LNCAP (cell line): ENCODE results near the gene GTF2H4.

ENCODE experiments used
- TF ChIP-seq, protein P1 (sequence below): fragments of 450-650 bp; IDR thresholded peaks from 2 replicates; pipeline ENCODE4 v1.5.1; 2017; ENCODE audit warnings: mild to moderate bottlenecking

GTF2H4 gene

DNA sequence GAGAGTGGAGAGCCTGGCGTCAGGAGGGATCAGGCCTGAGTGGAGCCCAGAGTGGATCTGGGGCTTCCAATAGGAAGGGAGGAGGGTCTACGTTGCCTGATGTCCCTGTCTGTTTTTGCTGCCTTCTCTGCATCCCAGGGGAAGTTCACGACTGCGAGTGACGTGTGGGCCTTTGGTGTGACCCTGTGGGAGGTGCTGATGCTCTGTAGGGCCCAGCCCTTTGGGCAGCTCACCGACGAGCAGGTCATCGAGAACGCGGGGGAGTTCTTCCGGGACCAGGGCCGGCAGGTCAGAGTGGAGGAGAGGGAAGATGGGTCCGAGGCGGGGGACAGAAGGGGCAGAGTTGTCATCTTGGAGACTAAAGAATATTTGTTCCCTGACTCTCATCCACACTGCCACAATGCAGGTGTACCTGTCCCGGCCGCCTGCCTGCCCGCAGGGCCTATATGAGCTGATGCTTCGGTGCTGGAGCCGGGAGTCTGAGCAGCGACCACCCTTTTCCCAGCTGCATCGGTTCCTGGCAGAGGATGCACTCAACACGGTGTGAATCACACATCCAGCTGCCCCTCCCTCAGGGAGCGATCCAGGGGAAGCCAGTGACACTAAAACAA is 9.2 kb upstream of the GTF2H4 start:
- TF ChIP-seq, protein P1, sequence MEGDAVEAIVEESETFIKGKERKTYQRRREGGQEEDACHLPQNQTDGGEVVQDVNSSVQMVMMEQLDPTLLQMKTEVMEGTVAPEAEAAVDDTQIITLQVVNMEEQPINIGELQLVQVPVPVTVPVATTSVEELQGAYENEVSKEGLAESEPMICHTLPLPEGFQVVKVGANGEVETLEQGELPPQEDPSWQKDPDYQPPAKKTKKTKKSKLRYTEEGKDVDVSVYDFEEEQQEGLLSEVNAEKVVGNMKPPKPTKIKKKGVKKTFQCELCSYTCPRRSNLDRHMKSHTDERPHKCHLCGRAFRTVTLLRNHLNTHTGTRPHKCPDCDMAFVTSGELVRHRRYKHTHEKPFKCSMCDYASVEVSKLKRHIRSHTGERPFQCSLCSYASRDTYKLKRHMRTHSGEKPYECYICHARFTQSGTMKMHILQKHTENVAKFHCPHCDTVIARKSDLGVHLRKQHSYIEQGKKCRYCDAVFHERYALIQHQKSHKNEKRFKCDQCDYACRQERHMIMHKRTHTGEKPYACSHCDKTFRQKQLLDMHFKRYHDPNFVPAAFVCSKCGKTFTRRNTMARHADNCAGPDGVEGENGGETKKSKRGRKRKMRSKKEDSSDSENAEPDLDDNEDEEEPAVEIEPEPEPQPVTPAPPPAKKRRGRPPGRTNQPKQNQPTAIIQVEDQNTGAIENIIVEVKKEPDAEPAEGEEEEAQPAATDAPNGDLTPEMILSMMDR, result no peak

DNA sequence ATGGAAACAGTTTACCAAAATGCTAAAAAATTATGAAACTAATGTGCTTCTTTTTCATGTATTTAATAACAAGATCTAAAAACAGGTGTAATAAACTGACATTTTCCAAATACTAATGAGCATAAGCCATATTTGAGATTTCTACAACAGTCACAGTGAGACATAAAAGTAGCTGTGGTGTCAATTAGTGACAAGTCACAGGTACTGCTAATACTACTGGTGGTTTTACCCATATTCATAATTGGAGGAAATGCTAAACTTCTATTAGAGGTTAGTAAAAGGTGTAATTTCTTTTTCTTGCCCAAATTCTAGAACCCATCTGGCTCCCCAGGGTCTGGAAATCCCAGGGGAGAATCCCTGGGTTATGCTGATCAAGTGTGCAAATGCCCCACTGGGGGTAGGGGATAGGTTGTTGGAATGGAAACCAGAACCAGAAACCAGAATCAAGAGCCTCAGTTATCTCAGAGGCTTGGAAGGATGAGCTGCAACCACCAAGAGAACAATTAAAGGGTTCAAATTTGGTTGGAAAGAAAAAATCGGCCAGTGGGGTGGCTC is 7.1 kb upstream of the GTF2H4 start:
- TF ChIP-seq, protein P1, result no peak

DNA sequence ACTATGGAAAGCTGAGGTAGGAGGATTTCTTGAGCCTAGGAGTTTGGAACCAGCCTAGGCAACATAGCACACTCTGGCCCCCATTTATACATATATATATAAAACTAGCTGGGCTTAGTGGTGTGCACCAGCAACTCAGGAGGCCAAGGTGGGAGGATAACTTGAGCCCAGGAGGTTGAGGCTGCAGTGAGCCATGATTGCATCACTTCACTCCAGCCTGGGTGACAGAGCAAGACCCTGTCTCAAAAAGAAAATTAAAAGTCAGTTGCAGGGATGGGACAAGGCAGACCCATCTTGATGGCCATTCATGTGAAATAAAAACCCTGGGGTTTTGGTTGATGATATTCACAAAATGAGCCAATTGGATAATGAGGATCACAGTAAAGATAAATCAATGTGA is 6.6 kb upstream of the GTF2H4 start:
- TF ChIP-seq, protein P1, result no peak

DNA sequence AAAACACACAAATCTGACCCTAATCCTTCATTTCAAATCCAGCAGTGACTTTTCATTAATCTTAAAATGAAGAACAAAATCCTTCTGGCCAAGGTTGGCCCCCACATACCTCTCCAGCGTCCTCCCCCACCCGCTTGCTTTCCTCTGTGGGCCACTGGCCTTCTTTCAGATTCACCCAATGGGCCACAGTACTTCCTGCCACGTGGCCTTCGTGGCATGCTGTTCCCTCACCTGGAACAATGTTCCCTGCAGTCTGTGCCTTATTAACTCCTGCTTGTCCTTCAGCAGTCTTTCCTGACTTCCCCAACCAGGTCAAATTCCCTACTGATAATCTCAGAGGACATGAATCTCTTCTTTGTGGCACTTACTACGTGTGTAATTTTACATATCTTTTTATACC is 5.3 kb upstream of the GTF2H4 start:
- TF ChIP-seq, protein P1, result no peak

DNA sequence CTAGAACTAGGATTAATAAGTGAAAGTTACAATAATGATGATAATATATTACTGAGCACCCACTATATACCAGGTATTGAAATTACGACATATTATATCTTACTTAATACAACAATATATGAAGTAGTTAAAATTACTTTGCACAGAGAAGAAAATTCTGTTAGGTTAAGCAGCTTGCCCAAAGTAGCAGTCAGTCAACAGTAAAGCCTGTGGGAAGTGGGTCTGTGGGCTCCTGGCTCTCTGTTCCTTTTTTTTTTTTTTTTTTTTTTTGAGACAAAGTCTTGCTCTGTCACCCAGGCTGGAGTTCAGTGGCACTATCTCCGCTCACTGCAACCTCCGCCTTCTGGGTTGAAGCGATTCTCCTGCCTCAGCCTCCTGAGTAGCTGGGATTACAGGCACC is 4.8 kb upstream of the GTF2H4 start:
- TF ChIP-seq, protein P1, result no peak

DNA sequence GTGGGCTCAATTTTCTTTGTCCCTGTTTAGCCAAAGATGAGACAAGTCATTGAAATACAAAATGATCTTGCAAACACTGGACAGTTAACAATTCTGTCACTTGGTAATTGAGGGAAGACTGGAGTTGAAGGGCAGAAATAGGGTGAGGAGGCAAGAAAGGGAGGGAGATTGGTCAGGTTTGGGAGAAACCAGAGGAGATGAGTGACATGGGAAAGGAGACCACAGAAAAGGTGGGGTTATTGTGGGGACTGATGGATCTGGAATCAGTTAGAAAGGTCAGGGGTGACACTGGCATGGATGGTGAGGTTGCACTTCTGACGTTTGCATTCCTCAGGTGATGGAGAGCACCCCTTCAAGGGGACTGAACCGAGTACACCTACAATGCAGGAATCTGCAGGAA is 693 bp downstream of the GTF2H4 start:
- TF ChIP-seq, protein P1, result no peak

DNA sequence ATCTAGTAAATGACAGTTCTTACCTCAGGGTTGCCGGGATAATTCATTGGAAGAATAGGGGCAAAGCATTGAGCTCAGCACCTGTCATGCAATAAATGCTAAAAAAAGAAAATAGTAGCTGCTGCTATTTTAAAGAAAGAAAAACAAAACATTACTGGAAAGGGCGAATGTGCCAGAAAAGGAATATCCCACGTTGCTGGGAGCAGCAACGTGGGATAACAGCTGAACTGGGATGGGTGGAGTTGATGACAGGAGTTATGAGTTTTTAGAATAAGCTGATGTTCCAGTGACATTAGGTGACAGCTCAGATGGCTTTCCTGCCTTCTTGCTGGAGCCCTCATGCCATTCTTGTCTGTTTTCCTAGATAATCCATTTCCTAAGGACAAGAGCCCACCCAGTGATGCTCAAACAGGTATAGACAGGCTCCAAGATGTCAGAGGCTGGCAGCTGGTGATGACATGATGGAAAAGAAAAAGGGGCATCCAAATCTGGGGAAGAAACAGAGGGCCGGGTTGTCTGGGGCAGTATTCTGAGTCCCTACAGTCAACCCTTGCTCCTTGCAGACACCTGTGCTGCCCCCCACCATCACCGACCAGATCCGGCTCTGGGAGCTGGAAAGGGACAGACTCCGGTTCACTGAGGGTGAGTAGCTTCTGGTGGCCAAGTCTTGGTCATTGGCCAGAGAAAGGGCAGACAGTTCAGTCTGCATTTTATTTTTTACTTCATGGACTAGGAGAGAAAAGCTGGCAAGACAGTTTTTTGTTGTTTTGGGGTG is 4.9 kb downstream of the GTF2H4 start:
- TF ChIP-seq, protein P1, result no peak
